ENCODE measurements around the gene SPCS2.
A peak's percentile ranks its signal among the peaks of the same experiment; 100 is the strongest.

The SPCS2 gene

GRCh38 chr11:74948898-74949752 is at the start of gene SPCS2, which contains the start of gene XRRA1:
Gene SPCS2 (plus strand): TSS chr11:74949266. CDS start chr11:74949286, 20 bp downstream.
Gene XRRA1 (minus strand): TSS chr11:74949091. CDS start chr11:74940878, 8,213 bp downstream.
- peak; percentile 98 for DNase-seq (ENCODE audit: low spot score)

DNA sequence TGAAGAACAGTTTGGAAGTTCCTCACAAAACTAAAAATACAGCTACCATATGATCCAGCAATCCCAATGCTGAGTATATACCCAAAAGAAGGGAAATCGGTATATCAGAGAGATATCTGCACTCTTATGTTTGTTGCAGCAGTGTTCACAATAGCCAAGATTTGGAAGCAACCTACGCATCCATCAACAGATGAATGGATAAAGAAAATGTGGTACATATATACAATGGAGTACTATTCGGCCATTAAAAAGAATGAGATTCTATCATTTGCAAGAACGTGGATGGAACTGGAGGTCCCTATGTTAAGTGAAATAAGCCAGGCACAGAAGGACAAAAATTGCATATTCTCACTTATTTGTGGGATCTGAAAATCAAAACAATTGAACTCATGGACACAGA is 46.7 kb upstream of the SPCS2 start:
- DNase-seq (ENCODE audit: low spot score), result no peak

DNA sequence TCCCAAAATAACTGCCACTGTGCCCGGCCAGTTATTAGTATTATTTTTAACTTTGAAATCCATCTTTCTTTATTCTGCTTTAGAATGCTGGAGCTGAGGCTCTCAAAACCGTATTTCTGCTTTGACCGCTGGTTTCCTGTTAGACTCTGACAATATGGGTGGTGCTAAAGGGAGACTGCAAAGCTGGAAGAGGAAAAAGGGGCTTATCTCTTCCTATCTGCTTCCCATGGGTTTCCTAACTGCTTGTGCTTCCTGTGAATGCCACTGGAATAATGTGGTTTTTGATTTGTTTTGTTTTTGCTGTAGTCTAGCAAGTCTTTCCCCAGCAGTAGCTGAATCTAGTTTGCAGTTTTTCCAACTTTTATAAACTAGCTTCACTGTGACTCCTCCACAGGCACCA is 43.7 kb upstream of the SPCS2 start:
- DNase-seq (ENCODE audit: low spot score), result no peak

- DNase-seq (ENCODE audit: low spot score), result no peak
These were observed 39.7 kb upstream of the SPCS2 start for GRCh38 chr11:74909385-74909784.

GRCh38 chr11:74909812-74910211 is 39.3 kb upstream of the SPCS2 start:
- DNase-seq (ENCODE audit: low spot score), result no peak

GRCh38 chr11:74923125-74923524 is 25.9 kb upstream of the SPCS2 start:
- no peak for DNase-seq (ENCODE audit: low spot score)

- DNase-seq (ENCODE audit: low spot score), result peak; percentile 44
These were observed 23.8 kb upstream of the SPCS2 start for GRCh38 chr11:74925281-74925680.

DNA sequence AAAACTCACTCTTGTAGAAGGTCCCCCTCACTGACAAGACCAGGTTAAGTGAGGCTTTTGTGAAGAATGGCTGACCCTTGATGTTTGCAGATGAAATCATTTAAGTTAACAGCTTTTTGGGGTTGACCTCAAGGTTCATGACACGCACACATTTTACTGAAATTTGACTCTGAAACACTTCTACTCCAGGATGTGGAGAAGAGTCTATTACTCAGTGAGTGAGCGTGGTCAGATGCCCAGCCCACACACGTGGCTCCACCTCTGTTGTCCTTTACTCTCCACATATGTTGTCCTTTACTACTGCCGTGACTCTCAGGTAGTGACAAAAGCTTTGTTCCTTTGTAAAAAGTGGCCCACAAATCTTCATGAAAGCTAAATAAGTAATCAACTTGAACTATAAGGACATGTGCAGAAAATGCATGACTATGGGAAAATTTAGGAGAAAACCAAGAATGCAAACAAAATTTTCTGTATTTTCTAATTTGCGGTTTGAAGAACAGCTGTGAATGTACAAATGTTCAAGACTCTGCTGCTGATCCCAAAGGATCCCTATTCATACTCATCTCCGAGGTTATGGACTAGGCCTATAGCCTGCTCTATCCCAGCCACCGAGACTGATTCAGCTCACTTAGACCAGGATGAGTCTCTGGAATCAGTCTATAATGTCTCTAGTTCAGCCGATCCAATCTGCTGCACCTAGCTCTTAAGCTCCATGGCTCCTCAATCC is 22.6 kb upstream of the SPCS2 start:
- DNase-seq (ENCODE audit: low spot score), result peak; percentile 58

DNA sequence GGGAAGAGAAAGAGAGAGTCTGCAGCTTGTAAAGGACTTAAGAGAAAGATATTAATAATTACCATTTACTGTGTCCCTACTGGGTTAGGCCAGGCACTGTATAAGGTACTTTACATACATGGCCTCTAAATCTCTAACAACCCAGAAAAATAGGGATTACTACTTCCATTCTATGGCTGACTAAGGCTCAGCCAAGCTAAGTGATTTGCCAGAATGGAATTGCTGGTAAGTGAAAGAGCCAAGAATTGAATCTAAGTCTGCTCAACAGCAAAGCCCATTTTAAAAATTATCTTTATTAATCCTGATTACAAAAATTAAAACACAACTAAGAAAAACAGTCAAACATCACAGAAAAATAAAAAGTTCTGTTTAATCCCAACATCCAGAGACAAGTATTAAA is 21.6 kb upstream of the SPCS2 start:
- DNase-seq (ENCODE audit: low spot score), result peak; percentile 36

DNA sequence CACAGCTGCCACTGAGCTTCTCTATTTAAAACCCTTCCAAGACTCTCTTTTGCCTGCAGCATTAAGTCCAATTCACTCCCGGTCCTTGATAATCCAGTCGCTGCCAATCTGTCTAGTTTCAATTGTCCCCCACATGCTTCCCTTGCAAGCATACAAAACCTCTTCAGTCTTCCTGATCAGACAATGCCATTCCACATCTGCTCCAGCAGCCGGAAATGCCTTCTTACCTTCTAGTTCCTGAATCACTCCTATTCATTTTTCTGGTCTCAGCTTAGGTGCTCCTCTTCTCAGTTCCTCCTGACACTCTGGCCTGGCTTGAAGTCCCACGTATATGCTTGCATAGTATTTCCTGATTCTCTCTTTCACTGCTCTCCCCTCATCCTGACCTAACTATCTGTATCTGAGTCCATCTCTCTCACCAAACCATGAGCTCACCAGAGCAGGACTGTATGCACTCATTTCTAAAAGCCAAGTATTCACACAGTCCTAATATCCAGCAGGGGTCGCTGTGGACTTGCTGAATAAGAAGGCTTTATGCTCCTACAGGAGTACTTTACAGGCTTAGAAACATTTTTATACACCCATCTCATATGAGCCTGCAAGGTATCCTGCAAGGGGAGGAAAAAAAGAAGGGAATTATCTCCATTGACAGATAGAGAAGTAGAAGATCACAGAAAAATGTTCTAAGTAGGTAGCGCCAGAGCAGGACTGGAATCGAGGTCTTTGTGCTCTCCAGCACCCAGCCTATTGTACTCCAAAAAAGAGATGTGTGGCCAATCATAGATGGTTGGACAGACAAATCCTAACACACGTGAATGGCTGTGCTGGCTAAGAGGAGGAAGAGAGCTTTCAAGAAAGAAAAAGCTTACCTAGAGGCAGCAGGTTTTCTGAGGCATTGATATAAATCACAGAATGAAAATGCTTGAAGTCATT is 19.4 kb upstream of the SPCS2 start:
- DNase-seq (ENCODE audit: low spot score), result peak; percentile 71

DNA sequence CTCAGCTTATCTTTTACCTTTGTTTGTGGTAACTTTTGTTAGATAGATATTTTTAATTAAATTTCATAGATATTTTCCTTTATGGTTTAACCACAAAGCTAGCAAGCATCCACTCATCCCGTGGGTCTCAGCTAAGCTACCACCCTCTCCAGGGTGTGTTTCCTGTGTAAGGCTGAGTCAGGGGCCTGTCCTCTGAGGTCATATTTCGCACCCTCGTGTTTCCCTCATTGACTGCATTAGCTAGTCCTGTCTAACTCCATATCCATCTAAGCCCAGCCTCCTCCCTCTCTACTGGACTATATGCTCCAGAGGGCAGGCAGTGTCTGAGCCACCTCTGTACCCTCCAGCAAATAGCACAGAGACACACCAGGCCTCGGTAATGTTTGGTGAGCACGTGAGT is 16.9 kb upstream of the SPCS2 start:
- DNase-seq (ENCODE audit: low spot score), result peak; percentile 17

DNA sequence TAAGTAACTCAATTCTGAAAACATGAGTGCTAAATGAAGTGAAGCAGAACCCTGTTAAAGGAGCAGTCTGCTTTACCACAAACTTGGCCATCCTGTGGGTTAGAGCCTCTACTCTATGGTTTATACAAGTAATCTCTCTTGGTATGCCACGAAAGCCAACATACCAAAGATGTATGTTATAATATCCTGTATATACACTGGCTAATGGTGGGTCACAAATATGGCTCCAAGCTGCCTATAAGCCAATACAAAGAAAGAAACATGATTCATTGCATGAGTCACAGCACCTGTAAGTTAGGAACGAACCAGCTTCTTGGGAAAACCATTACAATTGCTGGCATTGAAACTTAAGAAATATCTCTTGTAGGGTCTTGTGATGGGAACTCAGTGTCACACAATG is 16.3 kb upstream of the SPCS2 start:
- DNase-seq (ENCODE audit: low spot score), result no peak

DNA sequence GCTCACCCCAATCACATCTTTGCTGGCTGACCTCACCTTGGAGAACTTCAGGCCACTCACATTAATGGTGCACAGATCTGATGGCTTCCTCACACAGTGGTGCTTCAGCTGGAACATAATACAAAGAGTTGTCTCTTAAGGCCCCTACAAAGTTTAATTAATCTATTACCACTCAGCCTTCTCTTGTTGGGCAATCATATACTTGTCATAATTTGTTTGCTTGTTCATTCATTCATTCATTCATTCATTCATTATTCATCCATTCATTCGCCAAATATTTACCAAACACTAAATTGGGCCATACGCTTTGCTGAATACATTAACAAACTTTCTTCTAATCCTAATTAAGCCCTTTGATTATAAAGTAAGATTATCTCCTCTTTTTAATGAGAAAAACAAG is 15.3 kb upstream of the SPCS2 start:
- no peak for DNase-seq (ENCODE audit: low spot score)

GRCh38 chr11:74935285-74935684 is 13.8 kb upstream of the SPCS2 start:
- no peak for DNase-seq (ENCODE audit: low spot score)

DNA sequence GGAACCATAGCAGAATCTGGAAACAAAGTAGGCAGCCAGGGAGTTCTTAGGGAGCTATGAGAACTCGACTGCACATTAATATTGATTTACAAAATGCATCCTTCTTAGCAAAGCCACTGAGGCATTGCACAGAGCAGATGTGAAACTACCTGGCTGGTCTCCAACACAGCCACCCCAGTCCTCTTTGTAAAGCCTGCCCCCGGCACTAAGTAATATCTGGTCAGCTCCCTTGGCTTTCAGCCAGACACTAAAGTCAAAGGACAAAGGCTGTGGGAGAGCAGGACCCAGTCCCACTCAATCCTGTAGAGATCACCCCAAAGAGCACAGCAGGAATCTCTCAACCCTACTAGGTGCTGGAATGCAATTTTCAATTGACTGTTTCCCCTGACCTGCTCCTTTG is 13.0 kb upstream of the SPCS2 start:
- DNase-seq (ENCODE audit: low spot score), result no peak

- DNase-seq (ENCODE audit: low spot score), result no peak
These were observed 12.1 kb upstream of the SPCS2 start for GRCh38 chr11:74936976-74937375.

DNA sequence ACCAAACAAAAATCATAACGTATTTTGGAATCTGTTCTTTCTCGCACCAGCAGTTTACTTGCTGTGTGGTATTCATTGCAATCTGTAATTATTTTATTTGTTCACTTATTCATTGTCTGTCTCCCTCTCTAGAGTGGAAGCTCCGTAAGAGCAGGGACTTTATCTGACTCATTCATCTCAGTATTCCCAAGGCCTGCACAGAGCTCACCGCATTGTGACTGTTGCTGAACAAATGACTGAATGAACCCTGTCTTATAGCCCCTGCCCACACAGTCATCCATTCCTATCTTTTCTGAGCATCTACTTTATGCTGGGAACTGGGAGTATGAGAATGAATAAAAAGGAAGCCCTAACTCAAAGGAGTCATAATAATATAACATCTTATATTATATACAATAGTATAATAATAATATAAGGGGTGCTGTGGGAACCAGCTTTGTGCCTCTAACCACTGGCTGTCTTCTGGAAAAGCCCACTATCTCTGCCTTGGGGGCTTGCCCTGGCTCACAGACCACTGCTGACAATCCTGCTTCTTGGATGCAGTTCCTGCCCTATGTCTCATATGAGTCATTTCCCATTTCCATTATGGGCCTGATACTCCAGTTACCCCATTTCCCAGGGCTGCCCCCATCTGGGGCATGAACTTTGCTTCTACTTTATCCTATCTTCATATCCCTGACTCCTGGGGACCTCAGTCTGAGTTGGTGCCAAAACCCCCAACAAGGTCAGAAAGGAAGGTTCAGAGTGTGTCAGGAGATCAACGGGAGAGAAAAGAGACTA is 11.2 kb upstream of the SPCS2 start:
- DNase-seq (ENCODE audit: low spot score), result peak; percentile 23

- no peak for DNase-seq (ENCODE audit: low spot score)
These were observed 7.6 kb upstream of the SPCS2 start for GRCh38 chr11:74941492-74941891.

DNA sequence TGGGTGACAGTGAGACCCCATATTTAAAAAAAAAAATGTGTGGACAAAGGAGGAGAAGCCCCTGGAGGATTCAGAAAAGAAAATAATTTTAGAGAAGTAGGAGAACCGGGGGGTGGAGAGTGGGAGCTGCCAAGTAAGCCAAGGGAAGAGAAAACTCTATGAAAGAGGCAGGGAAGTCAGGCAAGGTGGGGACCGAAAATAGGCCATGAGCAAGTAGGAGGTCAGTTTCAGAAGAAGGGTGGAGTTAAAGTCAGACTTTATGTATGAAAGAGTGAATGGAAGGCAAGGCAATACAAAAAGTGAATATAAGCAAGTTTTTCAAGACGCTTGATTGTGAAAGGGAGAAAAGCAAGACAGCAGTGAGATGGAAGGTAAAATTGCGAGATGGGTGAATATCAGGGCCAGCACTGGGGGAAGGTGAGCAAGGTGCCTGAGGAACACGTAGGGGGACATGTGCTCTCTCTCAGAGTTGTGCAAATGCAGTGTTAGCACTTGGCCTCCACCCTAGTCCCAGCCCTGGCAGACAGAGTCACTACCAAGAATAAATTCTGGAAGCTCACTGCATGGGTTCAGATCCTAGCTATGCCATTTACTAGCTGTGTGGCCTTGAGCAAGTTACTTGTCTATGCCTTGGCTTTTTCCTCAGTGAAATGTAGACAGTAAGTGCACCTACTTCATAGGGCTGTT is 6.8 kb upstream of the SPCS2 start:
- no peak for DNase-seq (ENCODE audit: low spot score)

DNA sequence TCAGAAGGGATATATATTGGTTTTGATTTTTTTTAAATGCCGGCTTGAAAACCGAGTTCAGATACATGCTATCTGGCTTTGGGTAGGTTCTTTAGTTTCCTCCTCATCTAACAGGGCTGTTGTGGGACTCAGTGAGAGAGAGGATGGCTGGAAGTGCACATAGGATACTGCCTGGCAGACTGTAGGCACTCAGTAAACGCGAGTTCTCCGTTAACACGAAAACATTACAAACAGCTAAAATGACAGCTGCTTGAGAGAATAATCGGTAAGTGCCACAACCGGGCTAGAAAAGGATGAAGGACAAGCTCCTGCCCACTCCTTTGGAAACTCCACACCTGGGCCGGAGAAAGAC is 544 bp upstream of the SPCS2 start:
- DNase-seq (ENCODE audit: low spot score), result peak; percentile 29

DNA sequence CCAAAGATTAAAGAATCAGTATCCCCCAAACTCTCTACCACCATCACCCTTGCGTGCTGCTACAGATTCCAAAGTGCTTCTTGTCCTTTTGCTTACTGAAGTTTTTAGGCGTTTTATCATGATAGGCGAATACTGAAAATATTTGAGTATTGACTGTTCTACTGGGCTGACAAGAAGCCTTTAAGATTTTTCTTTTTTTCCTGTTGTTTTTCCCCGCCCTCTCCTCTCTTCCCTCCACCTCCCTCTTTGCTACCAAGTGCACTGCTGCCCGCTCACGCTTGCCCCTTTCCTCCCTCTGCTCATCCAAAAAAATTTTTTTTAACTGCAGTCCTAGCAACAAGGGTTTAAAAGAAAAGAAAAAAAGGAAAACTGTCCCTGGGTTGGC is 679 bp downstream of the SPCS2 start:
- peak; percentile 63 for DNase-seq (ENCODE audit: low spot score)
